Stimulated activated CD8-positive, alpha-beta memory T cell treated with anti-CD3 and anti-CD28 coated beads, Interleukin-7, amount 100 ng/mL, for 48 hours (primary cell): Measurements from ENCODE around the gene MAP3K20.
A peak's percentile ranks its signal among the peaks of the same experiment; 100 is the strongest.
"Not testable (repeated sequence)": the region's sequence is repeated elsewhere in the genome, so short reads cannot be mapped to it uniquely, and the experiment has no call there.

Experiments
- DNase-seq, 2 donors: peaks; one replicate each; pipeline ENCODE4 v3.0.0-alpha.2; 2020; ENCODE audit warnings: low read depth in 1 of 2; ENCODE audit errors: extremely low read depth in 1 of 2

The MAP3K20 gene

GRCh38 chr2:173226899-173227698, 151.5 kb downstream of the MAP3K20 start:
- DNase-seq: no peak

GRCh38 chr2:173229086-173229485, 153.4 kb downstream of the MAP3K20 start:
- no peak for DNase-seq

DNA sequence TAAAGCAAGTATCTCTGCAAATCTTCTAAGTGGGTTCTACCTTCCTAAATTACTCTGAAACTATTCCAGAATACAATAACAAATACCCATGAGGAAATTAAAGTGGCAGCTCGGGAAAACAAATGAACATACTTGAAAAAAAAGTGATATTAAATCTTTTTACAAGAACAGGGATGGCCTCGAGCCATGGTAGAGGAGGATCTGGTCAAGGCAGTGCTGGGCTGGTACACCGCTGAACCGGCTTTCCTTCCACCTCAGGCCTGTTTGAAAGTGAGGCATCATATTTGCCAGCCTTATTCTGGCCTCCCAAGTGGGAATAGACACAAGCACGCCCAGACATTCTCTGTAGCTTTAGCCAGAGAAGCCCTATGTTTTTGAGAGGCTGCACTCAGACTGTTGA, 154.5 kb downstream of the MAP3K20 start:
- DNase-seq: no peak

DNA sequence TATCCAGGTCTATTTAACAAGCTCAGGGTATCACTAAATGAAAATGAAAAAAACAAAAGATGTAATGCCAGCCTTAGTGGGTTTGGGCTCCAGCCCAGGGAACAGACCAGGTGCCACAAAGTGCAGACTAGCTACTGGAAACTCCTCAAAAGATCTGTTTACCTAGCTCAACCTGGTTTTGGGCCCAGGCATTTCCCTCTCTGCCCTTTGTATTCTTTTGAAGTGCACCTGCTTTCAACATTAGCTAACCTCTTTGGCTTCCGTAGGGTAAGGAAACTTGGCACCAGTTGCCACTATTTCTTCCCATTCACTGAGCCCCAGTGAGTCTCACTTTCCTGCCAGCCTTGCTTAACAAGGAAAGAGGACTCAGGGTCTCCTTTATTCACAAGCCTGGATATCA, 155.4 kb downstream of the MAP3K20 start:
- no peak for DNase-seq

- no peak for DNase-seq
Observed at GRCh38 chr2:173231465-173231864, 155.8 kb downstream of the MAP3K20 start.

DNA sequence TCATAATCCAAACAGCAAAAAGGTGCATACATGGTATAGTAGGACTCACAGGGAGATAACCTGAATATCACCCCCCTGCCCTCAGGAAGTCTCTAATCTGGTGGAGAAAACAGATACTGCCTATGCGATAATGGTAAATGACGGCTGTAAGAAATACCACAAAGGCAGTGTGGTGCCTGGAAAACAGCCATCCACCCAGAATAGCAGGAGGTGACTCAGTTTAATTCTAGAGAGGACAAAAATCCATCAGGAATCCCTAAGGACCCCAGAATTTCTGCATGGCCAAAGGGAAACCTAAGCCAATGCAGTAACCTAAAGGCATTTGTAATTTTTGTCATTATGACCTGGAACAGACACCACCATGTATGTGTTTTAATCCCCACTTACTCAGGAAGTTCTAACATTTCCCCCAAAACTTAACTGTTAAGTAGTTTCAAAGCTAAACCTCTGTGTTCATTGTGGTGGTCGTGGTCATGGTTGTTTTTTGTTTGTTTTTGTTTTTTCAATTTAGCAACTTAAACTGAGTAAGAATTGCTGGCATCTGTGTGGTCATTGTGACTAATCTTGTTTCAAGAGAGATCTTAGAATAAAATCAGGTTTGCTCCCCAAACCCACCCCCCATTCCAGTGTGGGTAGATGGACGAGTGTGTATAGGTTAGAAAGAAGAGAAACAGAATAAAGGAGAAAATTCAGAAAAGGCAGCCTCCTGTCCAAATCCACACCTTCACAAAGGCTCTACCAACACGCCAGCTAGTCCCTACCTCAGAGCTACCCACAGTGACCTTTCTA, 157.5 kb downstream of the MAP3K20 start:
- DNase-seq: no peak

- DNase-seq: no peak
Observed at GRCh38 chr2:173235947-173236803, 160.5 kb downstream of the MAP3K20 start.

DNA sequence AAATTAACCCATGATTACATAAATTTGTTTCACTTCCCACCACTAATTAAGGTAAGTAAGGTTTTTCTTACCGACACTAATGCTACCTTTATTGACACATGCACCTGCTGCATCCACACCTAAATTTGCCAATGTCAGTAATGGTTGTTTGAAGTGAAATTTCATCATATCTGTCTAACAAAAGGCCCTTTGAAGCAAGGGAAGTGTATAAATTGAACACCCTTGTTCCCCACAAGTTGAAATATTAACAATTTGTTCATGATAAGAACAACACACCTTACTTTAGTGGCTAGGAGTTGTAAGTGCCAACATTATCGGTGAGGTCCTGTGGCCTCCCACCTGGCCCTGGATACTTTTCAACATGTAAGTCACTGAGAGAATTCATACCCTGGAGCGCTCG, 162.7 kb downstream of the MAP3K20 start:
- DNase-seq: no peak

- DNase-seq: no peak
Observed at GRCh38 chr2:173238831-173239230, 163.2 kb downstream of the MAP3K20 start.

- peak; percentile 2 to 36 for DNase-seq
Observed at GRCh38 chr2:173239644-173240043, 164.0 kb downstream of the MAP3K20 start.

- DNase-seq: no peak
Observed at GRCh38 chr2:173240083-173240482, 164.4 kb downstream of the MAP3K20 start.

- DNase-seq: no peak
Observed at GRCh38 chr2:173241643-173242042, 166.0 kb downstream of the MAP3K20 start.

DNA sequence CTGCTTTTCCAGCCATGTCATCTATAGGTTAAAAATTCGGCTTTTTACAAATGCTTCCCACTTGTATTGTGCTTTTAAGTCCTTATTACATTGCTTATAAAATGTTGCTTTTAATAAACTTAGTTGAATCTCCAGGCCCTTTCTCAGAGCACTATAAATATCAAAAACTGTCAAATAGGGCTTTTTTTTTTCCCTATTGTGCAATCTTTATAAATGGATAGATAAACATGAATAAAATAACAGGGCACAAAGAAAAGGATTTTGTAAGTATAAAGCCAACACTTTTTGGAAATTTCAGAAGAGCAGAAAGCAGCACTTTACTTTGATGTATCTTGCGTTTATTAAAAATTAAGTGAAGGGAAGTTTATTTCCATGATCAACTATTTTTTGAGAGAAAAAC, 171.5 kb downstream of the MAP3K20 start:
- DNase-seq: no peak

GRCh38 chr2:173248381-173248780, 172.7 kb downstream of the MAP3K20 start:
- DNase-seq: no peak

DNA sequence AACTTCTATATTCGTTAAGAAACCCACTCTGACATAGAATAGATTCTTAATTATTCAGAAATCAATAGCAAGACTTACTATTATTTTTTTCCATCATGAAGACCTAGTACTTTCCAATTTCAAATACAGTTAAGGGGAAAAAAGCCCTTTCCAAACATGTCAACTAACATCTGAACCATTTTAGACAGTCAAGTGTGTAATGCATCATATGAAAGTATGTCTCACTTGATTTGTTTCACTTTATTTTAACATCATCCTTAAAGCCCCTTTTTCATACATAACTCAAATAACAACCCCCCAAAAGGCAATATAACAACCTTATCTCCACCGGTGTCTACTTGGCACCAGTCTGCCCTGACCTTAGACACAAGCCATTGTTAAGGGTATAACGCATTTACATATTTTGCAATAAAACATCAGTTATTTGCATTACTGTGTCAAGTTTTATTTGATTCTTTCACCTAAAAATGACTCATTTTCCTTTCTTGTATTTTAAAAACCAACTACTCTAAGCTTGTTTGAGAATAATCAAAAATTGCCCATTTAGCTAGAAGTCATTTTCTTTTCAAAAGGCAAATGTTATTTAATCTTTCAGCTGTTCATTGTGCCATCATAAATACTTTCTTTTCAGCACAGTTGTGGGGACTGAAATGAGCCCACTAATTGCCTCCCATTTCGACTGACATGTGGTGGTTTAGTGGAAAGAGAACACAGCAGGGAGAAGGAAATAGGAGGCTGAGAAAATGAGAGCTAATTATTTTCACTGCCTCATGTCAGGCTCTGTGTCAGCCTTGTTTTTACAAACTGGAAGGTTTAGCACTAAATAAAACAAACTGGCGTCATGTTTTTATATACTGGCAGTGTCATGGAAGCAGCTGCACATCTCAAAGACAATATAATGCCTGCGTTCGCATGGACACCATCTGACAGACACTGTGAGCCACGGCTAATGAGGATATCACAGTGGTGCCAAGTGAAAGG, 174.3 kb downstream of the MAP3K20 start:
- DNase-seq: no peak

GRCh38 chr2:173251225-173251624, 175.6 kb downstream of the MAP3K20 start:
- DNase-seq: no peak

DNA sequence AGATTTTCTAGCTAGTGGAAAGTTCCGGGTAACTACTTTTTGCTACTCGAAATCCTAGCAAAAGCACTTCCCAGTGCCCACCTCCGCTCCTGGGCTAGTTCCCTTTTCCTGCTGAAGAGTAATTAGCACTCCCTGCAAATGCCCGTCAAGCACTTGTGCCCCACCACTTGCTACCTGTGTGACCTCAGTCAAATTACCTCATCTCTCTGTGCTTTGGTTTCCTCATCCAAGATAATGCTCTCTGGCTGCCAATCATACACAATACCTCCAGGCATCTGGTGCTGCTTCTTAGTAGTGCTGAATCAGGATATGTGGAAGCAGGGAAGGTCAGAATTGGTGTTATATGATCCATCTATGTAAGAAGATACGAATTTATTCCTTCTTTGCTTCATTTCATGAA, 176.9 kb downstream of the MAP3K20 start:
- DNase-seq: no peak

DNA sequence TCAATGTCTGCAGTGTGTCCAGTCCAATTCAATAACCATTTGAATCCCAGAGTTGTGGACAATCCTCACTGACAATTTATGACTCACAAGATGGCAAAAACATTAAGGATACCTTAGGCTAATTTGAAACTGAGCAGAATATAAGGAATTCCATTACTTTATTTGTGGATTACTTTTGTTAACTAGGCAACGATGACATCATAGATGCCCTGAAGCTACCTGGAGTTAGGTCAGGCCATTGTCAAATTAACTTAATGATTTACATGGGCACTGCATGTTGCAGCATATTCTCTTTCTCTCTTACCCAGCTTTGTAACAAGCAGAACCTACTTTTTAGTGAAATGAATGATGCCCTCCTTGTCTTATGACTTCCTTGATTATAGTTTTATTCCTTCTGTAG, 179.0 kb downstream of the MAP3K20 start:
- no peak for DNase-seq

DNA sequence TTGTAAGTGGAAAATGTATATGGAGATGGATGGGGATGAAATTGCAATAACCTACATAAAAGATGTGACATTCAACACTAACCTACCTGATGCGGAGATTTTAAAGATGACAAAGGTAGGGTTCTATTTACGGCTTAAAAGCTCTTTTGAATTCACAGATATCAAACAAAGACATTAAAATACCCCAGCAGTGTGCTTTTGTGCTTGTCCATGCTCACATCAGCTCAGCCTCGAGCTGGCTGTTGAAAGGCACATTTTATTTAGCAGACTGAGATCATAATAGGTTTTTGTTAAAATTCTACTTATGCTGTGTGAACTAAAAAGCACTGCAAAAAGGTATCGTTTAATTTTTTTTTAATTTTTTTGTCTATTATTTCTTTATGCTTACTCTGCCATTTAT, 183.1 kb downstream of the MAP3K20 start:
- DNase-seq: no peak

DNA sequence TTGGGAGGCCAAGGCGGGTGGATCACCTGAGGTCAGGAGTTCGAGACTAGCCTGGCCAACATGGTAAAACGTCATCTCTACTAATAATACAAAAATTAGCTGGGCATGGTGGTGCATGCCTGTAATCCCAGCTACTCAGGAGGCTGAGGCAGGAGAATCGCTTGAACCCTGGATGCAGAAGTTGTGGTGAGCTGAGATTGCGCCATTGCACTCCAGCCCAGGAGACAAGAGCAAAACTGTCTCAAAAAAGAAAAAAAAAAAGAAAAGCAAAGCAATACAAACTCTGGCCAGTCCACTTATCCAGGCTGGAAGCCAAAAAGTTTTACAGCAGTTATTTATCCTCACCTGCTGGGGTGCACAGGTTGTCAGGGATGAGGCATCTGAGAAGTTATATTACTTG, 186.7 kb downstream of the MAP3K20 start:
- not testable (repeated sequence) for DNase-seq
